LNCaP clone FGC (cell line): ENCODE results near the gene NKX1-1.
"Not testable (repeated sequence)": the region's sequence is repeated elsewhere in the genome, so short reads cannot be mapped to it uniquely, and the experiment has no call there.

Experiments
- DNase-seq: peaks from one replicate; pipeline ENCODE4 v3.0.0-alpha.2; 2011; ENCODE audit warnings: low read depth
- H3K4me3 ChIP-seq: 2 replicates; pipeline ENCODE4 v1.5.1; 2011; ENCODE audit warnings: mild to moderate bottlenecking, low read depth, low read length, control low read depth
- TF ChIP-seq, protein P1 (sequence below): IDR thresholded peaks from 2 replicates; pipeline ENCODE4 v1.5.1; 2012; ENCODE audit warnings: mild to moderate bottlenecking; ENCODE audit not compliant: control insufficient read depth, insufficient read depth; ENCODE audit errors: extremely low read depth

The NKX1-1 gene

DNA sequence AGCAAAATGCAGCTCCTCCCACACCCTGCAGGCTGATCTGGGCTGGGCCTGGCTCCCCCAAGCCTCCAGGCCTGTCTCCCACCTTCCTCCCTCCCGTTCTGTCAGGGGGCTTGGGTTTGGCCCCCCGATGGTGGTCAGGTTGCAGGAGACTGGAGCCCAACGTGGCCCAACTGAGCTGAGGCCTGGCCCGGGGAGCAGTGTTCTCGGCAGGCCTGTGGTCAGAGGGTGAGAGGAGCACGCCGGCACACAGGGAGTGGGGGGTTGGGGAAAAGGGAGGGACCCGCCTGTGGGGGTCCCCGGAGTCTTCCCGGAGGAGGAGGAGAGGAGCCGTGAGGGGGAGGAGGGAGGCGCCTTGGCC is 43.2 kb upstream of the NKX1-1 start:
- no peak for DNase-seq
- TF ChIP-seq, protein P1, sequence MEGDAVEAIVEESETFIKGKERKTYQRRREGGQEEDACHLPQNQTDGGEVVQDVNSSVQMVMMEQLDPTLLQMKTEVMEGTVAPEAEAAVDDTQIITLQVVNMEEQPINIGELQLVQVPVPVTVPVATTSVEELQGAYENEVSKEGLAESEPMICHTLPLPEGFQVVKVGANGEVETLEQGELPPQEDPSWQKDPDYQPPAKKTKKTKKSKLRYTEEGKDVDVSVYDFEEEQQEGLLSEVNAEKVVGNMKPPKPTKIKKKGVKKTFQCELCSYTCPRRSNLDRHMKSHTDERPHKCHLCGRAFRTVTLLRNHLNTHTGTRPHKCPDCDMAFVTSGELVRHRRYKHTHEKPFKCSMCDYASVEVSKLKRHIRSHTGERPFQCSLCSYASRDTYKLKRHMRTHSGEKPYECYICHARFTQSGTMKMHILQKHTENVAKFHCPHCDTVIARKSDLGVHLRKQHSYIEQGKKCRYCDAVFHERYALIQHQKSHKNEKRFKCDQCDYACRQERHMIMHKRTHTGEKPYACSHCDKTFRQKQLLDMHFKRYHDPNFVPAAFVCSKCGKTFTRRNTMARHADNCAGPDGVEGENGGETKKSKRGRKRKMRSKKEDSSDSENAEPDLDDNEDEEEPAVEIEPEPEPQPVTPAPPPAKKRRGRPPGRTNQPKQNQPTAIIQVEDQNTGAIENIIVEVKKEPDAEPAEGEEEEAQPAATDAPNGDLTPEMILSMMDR: no peak
- no peak overlapping the region for H3K4me3 ChIP-seq

DNA sequence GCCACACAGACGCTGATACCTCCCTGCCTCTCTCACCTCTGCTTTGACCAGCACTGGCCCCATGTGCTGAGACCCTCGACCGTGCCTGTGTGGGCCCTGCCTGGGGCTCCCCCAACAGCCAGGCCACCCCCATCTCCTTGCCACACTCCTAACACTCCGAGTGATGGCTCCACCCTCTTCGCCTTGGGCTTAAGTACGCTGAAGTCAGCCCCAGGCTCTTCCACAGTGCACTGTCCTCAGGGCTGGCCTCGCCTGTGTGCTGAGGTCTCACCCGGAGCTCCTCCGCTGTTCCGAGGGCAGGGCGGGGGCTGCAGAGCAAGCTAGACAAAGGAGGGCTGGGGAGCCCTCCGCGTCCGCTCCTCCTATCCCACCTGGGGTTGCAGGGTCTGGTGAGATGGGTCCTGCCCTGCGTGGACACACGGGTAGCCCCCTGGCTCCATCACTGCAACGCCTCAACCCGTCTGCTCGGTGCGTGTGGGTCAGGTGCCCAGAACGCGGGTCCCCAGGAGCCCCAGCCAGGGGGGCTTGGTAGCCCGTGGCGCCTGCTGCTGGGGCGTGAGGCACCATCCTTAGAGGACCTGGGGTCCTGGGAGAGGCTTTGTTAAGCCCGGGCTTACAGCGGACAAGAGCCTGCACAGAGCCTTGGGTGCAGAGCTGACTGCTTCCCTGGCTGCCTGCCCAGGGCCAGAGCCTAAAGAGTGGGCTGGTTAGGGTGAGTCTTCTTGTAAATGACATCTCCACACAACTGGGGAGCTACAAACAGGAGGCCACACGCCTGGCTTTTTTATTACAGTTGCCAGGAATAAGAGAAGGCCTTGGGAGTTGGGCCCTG is 42.6 kb upstream of the NKX1-1 start:
- TF ChIP-seq, protein P1: no peak
- DNase-seq: no peak
- H3K4me3 ChIP-seq: no peak overlapping the region

DNA sequence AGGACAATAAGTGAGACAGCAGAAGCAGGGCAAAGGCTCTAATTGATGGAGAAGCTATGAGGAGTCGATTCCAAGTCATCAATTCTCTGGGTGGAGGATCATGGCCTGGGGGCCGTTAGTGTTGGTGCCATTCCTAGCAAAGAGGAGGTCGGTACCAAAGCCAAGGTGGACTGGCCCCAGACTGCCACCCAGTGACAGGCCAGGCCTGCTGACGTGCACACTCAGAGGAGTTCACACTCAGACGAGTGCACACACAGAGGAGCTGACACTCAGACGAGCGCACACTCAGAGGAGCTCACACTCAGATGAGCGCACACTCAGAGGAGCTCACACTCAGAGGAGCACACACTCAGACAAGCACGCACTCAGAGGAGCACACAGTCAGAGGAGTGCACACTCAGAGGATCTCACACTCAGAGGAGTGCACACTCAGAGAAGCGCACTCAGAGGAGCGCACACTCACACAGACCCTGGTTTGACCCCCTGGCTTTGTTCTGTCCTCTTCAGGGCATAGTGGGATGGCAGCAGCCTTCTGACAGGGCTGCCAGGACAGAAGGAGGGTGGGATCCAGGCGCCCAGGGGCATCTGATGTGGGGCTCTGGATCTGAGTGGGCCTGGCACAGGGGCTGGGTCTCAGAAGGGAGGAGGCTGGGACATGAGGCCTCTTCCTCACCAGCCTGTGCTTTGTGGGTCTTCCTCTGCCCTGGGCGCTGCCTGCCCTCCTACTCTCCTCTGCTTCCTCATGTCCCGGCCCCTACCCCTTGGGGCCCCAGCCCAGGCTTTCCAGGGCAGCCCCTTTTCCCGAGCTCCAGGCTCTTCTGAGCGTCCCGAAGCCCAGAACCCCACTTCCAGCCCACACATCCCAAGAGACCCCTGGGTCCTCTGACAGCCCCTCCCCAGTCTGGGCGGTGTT is 41.7 kb upstream of the NKX1-1 start:
- TF ChIP-seq, protein P1: no peak
- H3K4me3 ChIP-seq: no peak overlapping the region
- DNase-seq: no peak

DNA sequence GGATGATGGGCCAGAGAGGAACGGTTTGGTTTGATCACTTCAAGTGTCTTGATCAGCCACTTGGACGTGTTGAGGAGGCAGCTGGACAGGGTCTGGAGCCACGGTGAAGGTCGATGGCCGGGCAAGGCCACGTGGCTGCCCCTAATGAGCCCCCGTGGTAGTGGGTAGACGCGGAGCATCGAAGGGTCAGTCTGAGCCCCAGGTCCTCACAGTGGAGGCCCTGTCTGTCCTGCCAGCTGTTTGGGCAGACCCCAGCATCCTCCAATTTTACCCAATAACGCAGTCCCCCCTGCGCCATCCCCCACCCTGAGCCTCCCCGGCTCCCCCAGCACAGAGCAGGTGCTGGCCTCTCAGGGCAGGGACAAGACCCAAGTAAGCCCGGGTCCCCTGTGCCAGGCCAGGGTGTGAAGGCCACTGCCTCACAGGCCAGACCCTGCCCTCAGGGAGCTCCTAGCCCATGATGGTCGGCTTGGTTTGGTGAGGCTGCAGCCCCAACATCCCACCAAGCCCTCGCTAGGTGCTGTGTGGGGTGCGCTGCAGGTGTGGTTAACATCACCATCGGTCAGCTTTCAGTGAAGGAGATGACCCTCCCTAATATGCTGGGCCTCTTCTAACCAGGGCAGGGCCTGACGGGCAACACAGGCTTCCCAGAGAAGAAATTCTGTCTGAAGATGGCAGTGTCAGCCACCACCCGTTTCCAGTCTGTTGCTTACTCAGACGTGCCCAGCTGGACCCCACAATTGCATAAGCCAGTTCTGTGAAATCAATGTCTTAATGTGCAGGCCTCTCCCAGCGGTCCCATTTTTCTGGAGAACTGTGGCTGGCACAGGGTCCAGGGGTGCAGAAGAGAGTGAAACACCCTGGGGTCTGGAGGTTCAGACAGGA is 40.5 kb upstream of the NKX1-1 start:
- TF ChIP-seq, protein P1: no peak
- DNase-seq: no peak
- no peak overlapping the region for H3K4me3 ChIP-seq

DNA sequence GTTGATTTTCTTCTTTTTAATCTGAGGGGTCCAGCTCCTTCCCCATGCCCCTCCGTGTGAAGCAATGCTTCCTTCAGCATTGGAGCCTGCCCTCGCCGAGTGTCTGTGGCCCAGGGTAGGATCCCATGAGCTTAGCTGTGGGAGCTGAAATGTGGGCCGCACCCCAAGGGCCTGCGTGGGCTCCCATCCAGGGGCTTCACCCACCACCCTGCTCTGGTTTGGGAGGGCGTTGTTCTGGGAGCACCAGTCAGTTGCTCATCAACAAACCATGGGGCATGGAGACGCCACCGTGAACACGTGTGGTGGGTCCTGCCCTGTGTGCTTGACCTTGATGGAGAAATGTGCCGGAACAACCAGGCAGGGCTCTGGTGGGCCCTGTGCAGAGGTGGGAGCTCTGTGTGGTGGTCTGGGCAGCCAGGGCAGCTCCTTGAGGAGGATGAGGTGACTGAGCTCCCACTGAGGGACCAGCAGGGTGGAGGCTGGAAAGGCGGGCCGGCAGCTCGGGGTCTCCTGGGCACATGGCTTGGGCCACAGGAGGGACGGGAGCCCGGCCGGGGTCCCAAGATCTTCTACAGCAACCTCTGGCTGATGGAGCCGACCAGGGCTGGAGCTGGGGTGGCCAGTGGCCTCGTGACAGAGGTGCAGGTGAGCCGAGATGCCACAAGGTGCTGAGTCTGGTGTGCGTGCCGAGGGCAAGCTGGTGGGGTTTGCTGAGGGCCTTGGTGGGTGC is 39.6 kb upstream of the NKX1-1 start:
- no peak for DNase-seq
- TF ChIP-seq, protein P1: no peak
- H3K4me3 ChIP-seq: no peak overlapping the region

DNA sequence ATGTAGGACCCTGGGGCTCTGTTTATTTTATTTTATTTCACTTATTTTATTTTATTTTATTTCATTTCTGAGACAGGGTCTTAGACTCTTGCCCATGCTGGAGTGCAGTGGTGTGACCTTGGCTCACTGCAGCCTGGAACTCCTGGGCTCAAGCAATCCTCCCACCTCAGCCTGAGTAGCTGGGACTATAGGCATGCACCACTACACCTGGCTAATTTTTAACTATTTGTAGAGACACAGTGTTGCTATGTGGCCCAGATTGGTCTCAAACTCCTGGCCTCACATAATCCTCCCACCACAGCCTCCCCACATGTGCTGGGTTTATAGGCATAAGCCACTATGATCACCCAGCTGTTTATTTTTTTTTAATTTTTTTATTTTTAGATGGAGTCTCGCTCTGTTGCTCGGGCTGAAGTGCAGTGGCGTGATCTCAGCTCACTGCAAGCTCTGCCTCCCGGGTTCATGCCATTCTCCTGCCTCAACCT is 37.5 kb upstream of the NKX1-1 start:
- H3K4me3 ChIP-seq, DNase-seq: not testable (repeated sequence)
